Stomach (tissue), 4 donors: ENCODE results near the gene BRPF1.

ENCODE experiments used
- EP300 ChIP-seq: sonication (generic); formaldehyde crosslinking; IDR thresholded peaks from one replicate; pipeline ENCODE4 v1.6.1; 2017; ENCODE audit warnings: antibody characterized with exemption
- POLR2A ChIP-seq, 4 donors: fragments of 450-650 bp; IDR thresholded peaks; one replicate each; pipeline ENCODE4 v1.6.1; 2016; ENCODE audit warnings: antibody characterized with exemption in 4 of 4, control low read depth in 2 of 4, mild to moderate bottlenecking in 1 of 4, moderate library complexity in 1 of 4
- POLR2AphosphoS5 ChIP-seq, 3 donors: sonication (generic); formaldehyde crosslinking; IDR thresholded peaks; one replicate each; pipeline ENCODE4 v1.6.1; 2016; ENCODE audit warnings: antibody characterized with exemption in 3 of 3
- TF ChIP-seq, protein P1 (sequence below), 7 experiments: fragments of 450-650 bp in 4 of 7; fragments of 200-600 bp in 3 of 7; sonication (generic) in 3 of 7; IDR thresholded peaks; one replicate each; pipeline ENCODE4 v1.5.1; 2016 to 2019; ENCODE audit warnings: antibody characterized with exemption in 7 of 7, control low read depth in 2 of 7, mild to moderate bottlenecking in 1 of 7

DNA sequence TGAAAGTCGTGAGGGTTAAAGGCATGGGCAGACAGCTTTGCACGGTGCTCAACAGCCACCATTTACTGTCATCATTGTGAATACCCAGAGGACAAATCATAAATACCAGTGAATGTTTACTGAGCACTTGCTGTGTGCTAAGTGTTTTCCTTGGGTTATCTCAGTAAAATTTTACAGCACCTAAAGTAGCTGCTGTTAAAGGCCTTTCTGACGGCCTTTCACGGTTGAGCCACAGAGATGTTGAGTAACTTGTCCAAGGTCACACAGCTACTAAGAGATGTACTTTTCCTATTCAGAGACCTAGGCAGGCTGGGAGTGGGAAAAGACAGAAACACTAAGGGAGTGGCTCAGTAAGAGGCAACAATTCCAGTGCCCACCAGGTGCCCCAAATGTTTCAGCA lies 28.3 kb upstream of the BRPF1 start:
- TF ChIP-seq, protein P1, sequence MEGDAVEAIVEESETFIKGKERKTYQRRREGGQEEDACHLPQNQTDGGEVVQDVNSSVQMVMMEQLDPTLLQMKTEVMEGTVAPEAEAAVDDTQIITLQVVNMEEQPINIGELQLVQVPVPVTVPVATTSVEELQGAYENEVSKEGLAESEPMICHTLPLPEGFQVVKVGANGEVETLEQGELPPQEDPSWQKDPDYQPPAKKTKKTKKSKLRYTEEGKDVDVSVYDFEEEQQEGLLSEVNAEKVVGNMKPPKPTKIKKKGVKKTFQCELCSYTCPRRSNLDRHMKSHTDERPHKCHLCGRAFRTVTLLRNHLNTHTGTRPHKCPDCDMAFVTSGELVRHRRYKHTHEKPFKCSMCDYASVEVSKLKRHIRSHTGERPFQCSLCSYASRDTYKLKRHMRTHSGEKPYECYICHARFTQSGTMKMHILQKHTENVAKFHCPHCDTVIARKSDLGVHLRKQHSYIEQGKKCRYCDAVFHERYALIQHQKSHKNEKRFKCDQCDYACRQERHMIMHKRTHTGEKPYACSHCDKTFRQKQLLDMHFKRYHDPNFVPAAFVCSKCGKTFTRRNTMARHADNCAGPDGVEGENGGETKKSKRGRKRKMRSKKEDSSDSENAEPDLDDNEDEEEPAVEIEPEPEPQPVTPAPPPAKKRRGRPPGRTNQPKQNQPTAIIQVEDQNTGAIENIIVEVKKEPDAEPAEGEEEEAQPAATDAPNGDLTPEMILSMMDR (IDR thresholded peaks at IDR 0.05), result no peak
- TF ChIP-seq EP300 (no peak), POLR2A (IDR thresholded peaks at IDR 0.05) (no peak), POLR2AphosphoS5 (IDR thresholded peaks at IDR 0.05) (no peak)
